HepG2 (cell line): ENCODE results near the gene AFAP1. TPM values are rescaled to one million over a fixed set of nuclear protein-coding genes. Genes with fewer than 3 reads are reported as not detected.

Source experiments
- ATAC-seq: fragments of 200-7000 bp; cut with Tn5 transposase; 3 replicates; pipeline ENCODE4 v1.9.1; 2020; ENCODE audit warnings: mild to moderate bottlenecking, moderate library complexity
- BruUV-seq: library from RNA; stranded (reverse); fragments of 400-500 nt; replicated peaks from 2 replicates; lab custom pipeline; 2021; lab: Mats Ljungman, UMichigan
- CTCF ChIA-PET: fragments of 300-600 bp; formaldehyde crosslinking; extraction: SDS; loops from one replicate; lab custom pipeline; 2021; ENCODE audit warnings: low total read pairs, inconsistent platforms, low intra/inter-chr PET ratio; lab: Yijun Ruan, JAX
- POLR2A ChIA-PET: fragments of 350-600 bp; sonication (Branson Sonifier 250); formaldehyde crosslinking; loops from one replicate; lab custom pipeline; 2020; ENCODE audit warnings: antibody characterized with exemption, inconsistent platforms; lab: Yijun Ruan, JAX
- DNase-seq: peaks from one replicate; pipeline ENCODE4 v3.0.0-alpha.2; 2015; ENCODE audit warnings: low spot score
- FAIRE-seq: peaks from 3 replicates; lab custom pipeline; 2011; peaks lifted over from hg19 to GRCh38; lab: Jason Lieb, UNC
- H2AFZ ChIP-seq: one replicate; pipeline ENCODE4 v1.6.1; 2011; ENCODE audit warnings: low read length, inconsistent platforms
- H3K27ac ChIP-seq: fragments of 300-600 bp; 3 replicates; pipeline ENCODE4 v1.8.0; 2011; ENCODE audit warnings: mixed run types, mild to moderate bottlenecking, mixed read lengths, low read length, inconsistent platforms; ENCODE audit not compliant: insufficient read depth; ENCODE audit errors: extremely low read length
- H3K27me3 ChIP-seq, 2 experiments: fragments of 200-600 bp in 1 of 2; 2 replicates in 1 of 2; 3 replicates in 1 of 2; pipeline versions ENCODE4 v1.6.0 to v1.8.0; 2011; ENCODE audit warnings: low read length in 2 of 2, mild to moderate bottlenecking in 2 of 2, moderate library complexity in 2 of 2, inconsistent platforms in 1 of 2; ENCODE audit not compliant: insufficient read depth in 2 of 2, control insufficient read depth in 1 of 2
- H3K36me3 ChIP-seq, 2 experiments: fragments of 200-600 bp in 1 of 2; replicated peaks in 1 of 2; 2 replicates in 1 of 2; 3 replicates in 1 of 2; pipeline versions ENCODE4 v1.5.1 to v1.8.0; 2011; ENCODE audit warnings: low read length in 2 of 2, inconsistent platforms in 1 of 2; ENCODE audit not compliant: insufficient read depth in 2 of 2, control insufficient read depth in 1 of 2
- H3K4me1 ChIP-seq: 2 replicates; pipeline ENCODE4 v1.5.1; 2012; ENCODE audit warnings: low read length, inconsistent platforms; ENCODE audit not compliant: insufficient read depth
- H3K4me2 ChIP-seq: 2 replicates; pipeline ENCODE4 v1.6.0; 2011; ENCODE audit warnings: low read depth, low read length, inconsistent platforms
- H3K4me3 ChIP-seq, 3 experiments: fragments of 200-600 bp in 1 of 3; sonication (generic), shearing (Covaris generic) in 1 of 3; replicated peaks in 1 of 3; 2 replicates each; pipeline ENCODE4 v1.5.1; 2011 to 2016; ENCODE audit warnings: low read length in 3 of 3, inconsistent platforms in 2 of 3, low read depth in 2 of 3, mild to moderate bottlenecking in 2 of 3, control low read depth in 1 of 3, mixed read lengths in 1 of 3; ENCODE audit not compliant: insufficient read depth in 1 of 3
- H3K79me2 ChIP-seq: one replicate; pipeline ENCODE4 v1.6.1; 2011; ENCODE audit warnings: low read length, inconsistent platforms; ENCODE audit not compliant: insufficient read depth
- H3K9ac ChIP-seq: 2 replicates; pipeline ENCODE4 v1.6.0; 2011; ENCODE audit warnings: mild to moderate bottlenecking, low read depth, low read length, inconsistent platforms; ENCODE audit not compliant: insufficient read depth
- H3K9me3 ChIP-seq: 2 replicates; pipeline ENCODE4 v1.5.1; 2012; ENCODE audit warnings: mild to moderate bottlenecking, low read length
- H4K20me1 ChIP-seq: 2 replicates; pipeline ENCODE4 v1.6.0; 2011; ENCODE audit warnings: inconsistent platforms, mild to moderate bottlenecking, low read length, moderate library complexity; ENCODE audit not compliant: insufficient read depth
- HMG20A ChIP-seq: IDR thresholded peaks from 2 replicates; pipeline ENCODE4 v1.6.1; 2016; ENCODE audit warnings: borderline replicate concordance
- HMGXB3 ChIP-seq: sonication (generic); formaldehyde crosslinking; IDR thresholded peaks from 2 replicates; pipeline ENCODE4 v1.4.0; 2020; ENCODE audit warnings: missing genetic modification reagents, borderline replicate concordance
- HOXA5 ChIP-seq: sonication (generic); formaldehyde crosslinking; IDR thresholded peaks from 2 replicates; pipeline ENCODE4 v1.4.0; 2020; ENCODE audit warnings: missing genetic modification reagents
- REST ChIP-seq, 2 experiments: IDR thresholded peaks; 2 replicates each; pipeline ENCODE4 v1.6.1; 2011 to 2012; ENCODE audit warnings: low read length in 2 of 2, borderline replicate concordance in 1 of 2, low read depth in 1 of 2, mild to moderate bottlenecking in 1 of 2, moderate library complexity in 1 of 2
- TSC22D2 ChIP-seq: sonication (generic); formaldehyde crosslinking; IDR thresholded peaks from 2 replicates; pipeline ENCODE4 v1.5.1; 2020; ENCODE audit warnings: missing genetic modification reagents, mild to moderate bottlenecking, borderline replicate concordance
- ZNF660 ChIP-seq: sonication (generic); formaldehyde crosslinking; IDR thresholded peaks from 2 replicates; pipeline ENCODE4 v1.5.1; 2020; ENCODE audit warnings: mild to moderate bottlenecking, low read depth, missing genetic modification reagents, borderline replicate concordance
- ZNF670 ChIP-seq: sonication (generic); formaldehyde crosslinking; IDR thresholded peaks from 2 replicates; pipeline ENCODE4 v1.8.0; 2022; ENCODE audit warnings: mild to moderate bottlenecking, missing genetic modification reagents, borderline replicate concordance
- ZNF766 ChIP-seq: sonication (generic); formaldehyde crosslinking; IDR thresholded peaks from 2 replicates; pipeline ENCODE4 v1.5.0; 2020; ENCODE audit warnings: missing genetic modification reagents, borderline replicate concordance
- WGBS: methylation state at CpG from one replicate; pipeline ENCODE4 v1.1.6; 2017; ENCODE audit warnings: low lambda C conversion rate; 5-methylcytosine and 5-hydroxymethylcytosine counted together
- in situ Hi-C: cut with HindIII; loops from 2 replicates; pipeline ENCODE4 v1.10.0; 2017; ENCODE audit warnings: low pct_unique_long_range_greater_than_20kb; ENCODE audit not compliant: extremely low pct_ligation_motif_present
- intact Hi-C: fragments of 100-400 bp; cut with micrococcal nuclease; formaldehyde crosslinking; loops from one replicate; pipeline ENCODE4 v1.10.0; 2022; ENCODE audit not compliant: unreplicated experiment
- polyA plus RNA-seq, 8 experiments: library from polyadenylated mRNA; depleted of rRNA in 3 of 8; stranded (reverse) in 7 of 8; unstranded in 1 of 8; fragments of >200 nt; fragmentation: Illumina TruSeq in 4 of 8; extraction: Trizol in 4 of 8; gene quantifications; 2 replicates each; pipeline versions ENCODE4 v1.2.1 to v1.2.3, GENCODE V29; 2011 to 2016; ENCODE audit warnings: low read depth in 4 of 8, missing spikeins in 1 of 8, mixed read lengths in 1 of 8; ENCODE audit not compliant: insufficient read depth in 1 of 8
- total RNA-seq, 5 experiments: library from RNA; depleted of rRNA; stranded (reverse); fragments of >200 nt; fragmentation: Illumina TruSeq; extraction: Trizol; gene quantifications; 2 replicates each; pipeline ENCODE4 v1.2.3, GENCODE V29; 2016; ENCODE audit warnings: low read depth in 1 of 5

Gene AFAP1
- total and polyA plus RNA-seq, 2 of the 13 experiments (the other 11 are each of a cell fraction or from before 2014, with no cell fraction given): 2.5 TPM

GRCh38 chr4:7736436-7737267 is 203.0 kb downstream of the AFAP1 start:
- Histone ChIP-seq H4K20me1 (no peaks in the 10 kb centered on the region), H3K27me3 (no peaks in the 10 kb centered on the region), H3K79me2 (no peaks in the 10 kb centered on the region), H3K4me3 (no peak overlapping the region), H3K9ac (no peak overlapping the region), H3K4me1 (no peaks in the 10 kb centered on the region), H3K36me3 (no peaks in the 10 kb centered on the region), H3K4me2 (no peak overlapping the region), H2AFZ (no peak overlapping the region), H3K27ac (no peak overlapping the region)
- CTCF ChIA-PET: no interaction called here
- 97% methylated on average over 6 of the region's 31 CpGs for whole genome bisulfite sequencing
- DNase-seq (no peak), ATAC-seq (no peak), FAIRE-seq (no peak)
- no TSS peak for BruUV-seq
- POLR2A ChIA-PET: no interaction called here
- intact Hi-C loops: no loop called here
- TF ChIP-seq REST (IDR thresholded peaks at IDR 0.05; ENCODE audit: borderline replicate concordance in 1 of 2, low read depth in 1 of 2, low read length in 2 of 2) (peak in 1 of 2 experiments; percentile 32; a peak in 1 of 4 replicates), ZNF670 (CRISPR knock-in tag) (no peak)
- TF ChIP-seq, all 625 proteins: peak for 1
- in situ Hi-C loops: no loop called here
- no peaks in the 10 kb centered on the region for H3K9me3 ChIP-seq

GRCh38 chr4:7735961-7736360 is 203.7 kb downstream of the AFAP1 start:
- DNase-seq (no peak), FAIRE-seq (no peak)
- CTCF ChIA-PET: no interaction called here
- no peak for TF ChIP-seq HMG20A (CRISPR knock-in tag)
- no peak for TF ChIP-seq HOXA5 (CRISPR knock-in tag)
- TF ChIP-seq ZNF766: no peak
- no peak for TF ChIP-seq TSC22D2
- TF ChIP-seq HMGXB3 (CRISPR knock-in tag): no peak
- no peak for TF ChIP-seq ZNF660 (CRISPR knock-in tag)

More at GRCh38 chr4:7735961-7736360, 203.7 kb downstream of the AFAP1 start:
- H3K9me3 ChIP-seq: no peaks in the 10 kb centered on the region
- H3K27me3 ChIP-seq: no peaks in the 10 kb centered on the region
- intact Hi-C loops: no loop called here
- H4K20me1 ChIP-seq: no peaks in the 10 kb centered on the region
- H3K9ac ChIP-seq: no peak overlapping the region
- no peaks in the 10 kb centered on the region for H3K36me3 ChIP-seq
- H3K27ac ChIP-seq: no peak overlapping the region
- no peak overlapping the region for H3K4me2 ChIP-seq
- H3K4me3 ChIP-seq: no peak overlapping the region
- no peaks in the 10 kb centered on the region for H3K79me2 ChIP-seq
- no peak for ATAC-seq
- no CpG with 5 or more reads among the region's 8 CpGs for WGBS
- POLR2A ChIA-PET: no interaction called here
- H2AFZ ChIP-seq: no peak overlapping the region
- no TSS peak for BruUV-seq
- in situ Hi-C loops: no loop called here
- no peaks in the 10 kb centered on the region for H3K4me1 ChIP-seq
